ENCODE measurements around the gene KRT76. TPM values are rescaled to one million over a fixed set of nuclear protein-coding genes. Genes with fewer than 3 reads are reported as not detected.

The KRT76 gene
- total RNA-seq, 1 experiment from 2014 or later = not detected

GRCh38 chr12:52735816-52736632 lies 41.1 kb downstream of the KRT76 start:
- H3K27me3 ChIP-seq (ENCODE audit: low read length) = peaks cover 58% of the 10 kb centered on the region
- no peaks in the 10 kb centered on the region for H3K9me3 ChIP-seq (ENCODE audit: low read length)
- BruUV-seq (replicated peaks) = no TSS peak
- H3K36me3 ChIP-seq (ENCODE audit: low read depth, low read length) = no peaks in the 10 kb centered on the region
- H3K27ac ChIP-seq (ENCODE audit: low read length) = no peak overlapping the region
- CTCF ChIA-PET = no interaction called here
- no peak overlapping the region for H2AFZ ChIP-seq (ENCODE audit: low read length)
- no peaks in the 10 kb centered on the region for H3K4me1 ChIP-seq (ENCODE audit: insufficient read depth, low read length)
- H3K9ac ChIP-seq (ENCODE audit: low read length) = no peak overlapping the region
- intact Hi-C loops (cut with micrococcal nuclease) = no loop called here
- H3K9me2 ChIP-seq (replicated peaks; ENCODE audit: low read length) = no peaks in the 10 kb centered on the region
- no peak overlapping the region for H3K4me2 ChIP-seq (ENCODE audit: low read length)
- POLR2A ChIA-PET (ENCODE audit: unreplicated experiment) = no interaction called here
- H4K20me1 ChIP-seq (ENCODE audit: low read length) = no peaks in the 10 kb centered on the region
- no peaks in the 10 kb centered on the region for H3F3A ChIP-seq (ENCODE audit: low read length, unreplicated experiment)
- H3K4me3 ChIP-seq (ENCODE audit: low read length) = no peak overlapping the region
- no peak for ATAC-seq
- no peaks in the 10 kb centered on the region for H3K79me2 ChIP-seq (ENCODE audit: low read length)
- no peak for DNase-seq
- TF ChIP-seq EZH2 (IDR thresholded peaks at IDR 0.05; ENCODE audit: low read length, unreplicated experiment) = no peak

GRCh38 chr12:52735106-52735505 lies 42.0 kb downstream of the KRT76 start:
- H4K20me1 ChIP-seq (ENCODE audit: low read length) = no peaks in the 10 kb centered on the region
- CTCF ChIA-PET = no interaction called here
- no peak overlapping the region for H2AFZ ChIP-seq (ENCODE audit: low read length)
- intact Hi-C loops (cut with micrococcal nuclease) = no loop called here
- ATAC-seq (no peak), DNase-seq (no peak)
- no peaks in the 10 kb centered on the region for H3K79me2 ChIP-seq (ENCODE audit: low read length)
- H3K4me2 ChIP-seq (ENCODE audit: low read length) = no peak overlapping the region
- H3K9me3 ChIP-seq (ENCODE audit: low read length) = no peaks in the 10 kb centered on the region
- H3F3A ChIP-seq (ENCODE audit: low read length, unreplicated experiment) = no peaks in the 10 kb centered on the region
- H3K9me2 ChIP-seq (replicated peaks; ENCODE audit: low read length) = no peaks in the 10 kb centered on the region
- no peaks in the 10 kb centered on the region for H3K4me1 ChIP-seq (ENCODE audit: insufficient read depth, low read length)
- BruUV-seq (replicated peaks) = no TSS peak
- POLR2A ChIA-PET (ENCODE audit: unreplicated experiment) = no interaction called here
- TF ChIP-seq EZH2 (IDR thresholded peaks at IDR 0.05; ENCODE audit: low read length, unreplicated experiment) (no peak), CTCF (conservative IDR thresholded peaks at IDR 0.05; ENCODE audit: low read depth, low read length) (no peak), EZH2phosphoT487 (IDR thresholded peaks at IDR 0.05; ENCODE audit: borderline replicate concordance, low read length) (no peak)
- no peaks in the 10 kb centered on the region for H3K36me3 ChIP-seq (ENCODE audit: low read depth, low read length)
- no peak overlapping the region for H3K9ac ChIP-seq (ENCODE audit: low read length)
- H3K4me3 ChIP-seq (ENCODE audit: low read length) = no peak overlapping the region
- H3K27me3 ChIP-seq (ENCODE audit: low read length) = peaks cover 67% of the 10 kb centered on the region
- H3K27ac ChIP-seq (ENCODE audit: low read length) = no peak overlapping the region

DNA sequence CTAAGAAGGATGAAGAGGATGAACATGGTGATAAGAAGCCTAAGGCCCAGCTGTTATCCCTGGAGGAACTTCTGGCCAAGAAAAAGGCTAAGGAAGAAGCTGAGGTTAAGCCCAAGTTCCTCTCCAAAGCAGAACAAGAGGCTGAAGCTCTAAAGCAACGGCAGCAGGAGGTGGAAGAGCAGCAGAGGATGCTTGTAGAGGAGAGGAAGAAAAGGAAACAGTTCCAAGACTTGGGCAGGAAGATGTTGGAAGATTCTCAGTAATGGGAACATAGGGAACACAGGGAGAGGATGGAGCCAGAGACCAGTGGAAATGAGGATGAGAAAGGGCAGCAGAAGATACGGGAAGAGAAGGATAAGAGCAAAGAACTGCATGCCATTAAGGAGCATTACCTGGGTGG lies 46.4 kb downstream of the KRT76 start:
- H3K79me2 ChIP-seq (ENCODE audit: low read length) = no peaks in the 10 kb centered on the region
- TF ChIP-seq CTCF (conservative IDR thresholded peaks at IDR 0.05; ENCODE audit: low read depth, low read length) = no peak
- no peak for TF ChIP-seq EZH2phosphoT487 (IDR thresholded peaks at IDR 0.05; ENCODE audit: borderline replicate concordance, low read length)
- TF ChIP-seq EZH2 (IDR thresholded peaks at IDR 0.05; ENCODE audit: low read length, unreplicated experiment) = no peak
- ATAC-seq (no peak), DNase-seq (no peak)
- H3K36me3 ChIP-seq (ENCODE audit: low read depth, low read length) = no peaks in the 10 kb centered on the region
- no peak overlapping the region for H3K4me3 ChIP-seq (ENCODE audit: low read length)
- no peak overlapping the region for H3K27ac ChIP-seq (ENCODE audit: low read length)
- H3K27me3 ChIP-seq (ENCODE audit: low read length) = peaks cover 78% of the 10 kb centered on the region
- no peaks in the 10 kb centered on the region for H4K20me1 ChIP-seq (ENCODE audit: low read length)
- ChIA-PET CTCF (no interaction called here), POLR2A (ENCODE audit: unreplicated experiment) (no interaction called here)
- no peak overlapping the region for H3K4me2 ChIP-seq (ENCODE audit: low read length)
- BruUV-seq (replicated peaks) = no TSS peak
- no peaks in the 10 kb centered on the region for H3F3A ChIP-seq (ENCODE audit: low read length, unreplicated experiment)
- intact Hi-C loops (cut with micrococcal nuclease) = no loop called here
- H3K9ac ChIP-seq (ENCODE audit: low read length) = no peak overlapping the region
- no peaks in the 10 kb centered on the region for H3K9me2 ChIP-seq (replicated peaks; ENCODE audit: low read length)
- no peak overlapping the region for H2AFZ ChIP-seq (ENCODE audit: low read length)
- H3K9me3 ChIP-seq (ENCODE audit: low read length) = no peaks in the 10 kb centered on the region
- H3K4me1 ChIP-seq (ENCODE audit: insufficient read depth, low read length) = peaks cover 8% of the 10 kb centered on the region; the same call in 1 of the 2 replicates

Measured in PC-3 (cell line).